ENCODE results near the gene NEU4. TPM values are rescaled to one million over a fixed set of nuclear protein-coding genes. Genes with fewer than 3 reads are reported as not detected.

The NEU4 gene
- total RNA-seq, 1 donor, result not detected

DNA sequence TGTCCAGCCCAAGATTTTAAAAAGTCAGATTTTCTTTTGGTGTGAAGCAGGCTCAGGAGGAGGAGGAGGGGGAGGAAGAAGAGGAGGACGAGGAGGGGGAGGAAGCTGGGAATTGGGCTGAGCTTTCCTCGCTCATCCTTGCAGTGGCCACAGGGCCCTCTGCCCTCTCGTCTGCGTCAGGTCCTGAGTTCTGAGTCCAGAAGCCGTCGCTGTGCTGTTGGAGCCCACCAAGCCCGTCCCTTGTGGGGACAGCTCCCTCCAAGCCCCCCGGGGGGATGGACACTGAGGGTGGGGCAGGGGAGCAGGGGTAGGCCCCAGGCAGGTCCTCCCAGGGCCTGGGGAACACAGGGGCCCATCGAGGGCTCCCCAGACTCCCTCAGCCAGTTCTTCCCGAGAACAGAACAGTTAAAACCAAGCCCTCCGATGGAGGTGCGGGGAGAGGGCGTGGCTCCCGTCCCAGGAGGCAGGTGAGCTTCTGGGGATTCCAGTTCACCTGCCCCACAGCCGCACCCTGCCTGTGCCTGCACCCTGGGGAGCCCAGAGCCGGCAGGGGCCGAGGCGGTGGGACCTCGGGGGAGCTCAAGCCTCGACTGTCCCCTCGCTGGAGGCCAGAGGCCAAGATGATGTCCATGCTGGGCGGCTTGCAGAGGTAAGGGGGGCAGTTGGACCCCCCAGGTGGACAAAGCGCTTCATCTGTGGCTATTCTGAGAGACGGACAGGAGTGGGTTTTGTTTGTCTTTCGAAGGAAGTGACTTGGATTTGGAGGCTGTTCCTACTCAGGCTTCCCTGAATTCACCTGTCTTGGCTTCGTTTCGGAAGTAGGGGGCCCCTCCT, 32.4 kb upstream of the NEU4 start, which contains the start of gene GAL3ST2:
Gene GAL3ST2 (plus strand): TSS at position 487 of the 834 bp plus-strand sequence. CDS start 134 bp downstream, at position 621.
- H3K4me3 ChIP-seq (ENCODE audit: insufficient read depth, low read length), result no peak within 1 kb of the TSS
- TF ChIP-seq, protein P1, sequence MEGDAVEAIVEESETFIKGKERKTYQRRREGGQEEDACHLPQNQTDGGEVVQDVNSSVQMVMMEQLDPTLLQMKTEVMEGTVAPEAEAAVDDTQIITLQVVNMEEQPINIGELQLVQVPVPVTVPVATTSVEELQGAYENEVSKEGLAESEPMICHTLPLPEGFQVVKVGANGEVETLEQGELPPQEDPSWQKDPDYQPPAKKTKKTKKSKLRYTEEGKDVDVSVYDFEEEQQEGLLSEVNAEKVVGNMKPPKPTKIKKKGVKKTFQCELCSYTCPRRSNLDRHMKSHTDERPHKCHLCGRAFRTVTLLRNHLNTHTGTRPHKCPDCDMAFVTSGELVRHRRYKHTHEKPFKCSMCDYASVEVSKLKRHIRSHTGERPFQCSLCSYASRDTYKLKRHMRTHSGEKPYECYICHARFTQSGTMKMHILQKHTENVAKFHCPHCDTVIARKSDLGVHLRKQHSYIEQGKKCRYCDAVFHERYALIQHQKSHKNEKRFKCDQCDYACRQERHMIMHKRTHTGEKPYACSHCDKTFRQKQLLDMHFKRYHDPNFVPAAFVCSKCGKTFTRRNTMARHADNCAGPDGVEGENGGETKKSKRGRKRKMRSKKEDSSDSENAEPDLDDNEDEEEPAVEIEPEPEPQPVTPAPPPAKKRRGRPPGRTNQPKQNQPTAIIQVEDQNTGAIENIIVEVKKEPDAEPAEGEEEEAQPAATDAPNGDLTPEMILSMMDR (IDR thresholded peaks at IDR 0.05; ENCODE audit: extremely low read depth, low read depth, low read length), result no peak
- no peaks in the 10 kb centered on the region for H3K36me3 ChIP-seq (ENCODE audit: insufficient read depth, low read length)
- H3K79me2 ChIP-seq (ENCODE audit: insufficient read depth, low read length), result no peaks in the 10 kb centered on the region
- no peak within 1 kb of the TSS for H2AFZ ChIP-seq (ENCODE audit: low read length)
- H4K20me1 ChIP-seq (ENCODE audit: insufficient read depth, low read length), result no peaks in the 10 kb centered on the region
- no peaks in the 10 kb centered on the region for H3K9me3 ChIP-seq (ENCODE audit: low read depth, low read length)
- no peaks in the 10 kb centered on the region for H3K27me3 ChIP-seq (ENCODE audit: insufficient read depth, low read length)
- H3K27ac ChIP-seq (ENCODE audit: low read depth, low read length), result no peak within 1 kb of the TSS
- DNase-seq (ENCODE audit: insufficient read length, low spot score, missing footprints), result peak; percentile 66
- no peak within 1 kb of the TSS for H3K4me2 ChIP-seq (ENCODE audit: insufficient read depth, low read length)
- H3K4me1 ChIP-seq (ENCODE audit: insufficient read depth, low read length), result peaks cover 10% of the 10 kb centered on the region

- TF ChIP-seq, protein P1 (IDR thresholded peaks at IDR 0.05; ENCODE audit: extremely low read depth, low read depth, low read length), result no peak
- H3K27ac ChIP-seq (ENCODE audit: low read depth, low read length), result no peak overlapping the region
- no peaks in the 10 kb centered on the region for H3K27me3 ChIP-seq (ENCODE audit: insufficient read depth, low read length)
- no peak overlapping the region for H2AFZ ChIP-seq (ENCODE audit: low read length)
- no peaks in the 10 kb centered on the region for H3K9me3 ChIP-seq (ENCODE audit: low read depth, low read length)
- H3K4me1 ChIP-seq (ENCODE audit: insufficient read depth, low read length), result peaks cover 8% of the 10 kb centered on the region
- peak; percentile 73 for DNase-seq (ENCODE audit: insufficient read length, low spot score, missing footprints)
- H3K4me3 ChIP-seq (ENCODE audit: insufficient read depth, low read length), result no peak overlapping the region
- no peak overlapping the region for H3K4me2 ChIP-seq (ENCODE audit: insufficient read depth, low read length)
- no peaks in the 10 kb centered on the region for H3K36me3 ChIP-seq (ENCODE audit: insufficient read depth, low read length)
- H4K20me1 ChIP-seq (ENCODE audit: insufficient read depth, low read length), result no peaks in the 10 kb centered on the region
- no peaks in the 10 kb centered on the region for H3K79me2 ChIP-seq (ENCODE audit: insufficient read depth, low read length)
Measured at GRCh38 chr2:241777170-241777685, 31.8 kb upstream of the NEU4 start.

- Histone ChIP-seq H3K79me2 (ENCODE audit: insufficient read depth, low read length) (no peaks in the 10 kb centered on the region), H4K20me1 (ENCODE audit: insufficient read depth, low read length) (no peaks in the 10 kb centered on the region), H2AFZ (ENCODE audit: low read length) (no peak overlapping the region), H3K4me2 (ENCODE audit: insufficient read depth, low read length) (no peak overlapping the region), H3K27ac (ENCODE audit: low read depth, low read length) (no peak overlapping the region), H3K4me3 (ENCODE audit: insufficient read depth, low read length) (no peak overlapping the region), H3K4me1 (ENCODE audit: insufficient read depth, low read length) (peaks cover 8% of the 10 kb centered on the region), H3K36me3 (ENCODE audit: insufficient read depth, low read length) (no peaks in the 10 kb centered on the region), H3K27me3 (ENCODE audit: insufficient read depth, low read length) (no peaks in the 10 kb centered on the region), H3K9me3 (ENCODE audit: low read depth, low read length) (no peaks in the 10 kb centered on the region)
- peak; percentile 77 for DNase-seq (ENCODE audit: insufficient read length, low spot score, missing footprints)
- TF ChIP-seq, protein P1 (IDR thresholded peaks at IDR 0.05; ENCODE audit: extremely low read depth, low read depth, low read length), result no peak
Measured at GRCh38 chr2:241777686-241778627, 31.0 kb upstream of the NEU4 start.

All from osteoblast (primary cell).